Right atrium auricular region (tissue), 2 donors: ENCODE measurements around the gene ITGA3. TPM values are rescaled to one million over a fixed set of nuclear protein-coding genes. Genes with fewer than 3 reads are reported as not detected.

ENCODE experiments used
- DNase-seq: peaks from one replicate; pipeline ENCODE4 v3.0.0-alpha.2; 2019; ENCODE audit warnings: low spot score
- H3K27ac ChIP-seq, 2 donors: fragments of 200-600 bp; sonication (generic); 1 replicate in 1 of 2; 2 replicates in 1 of 2; pipeline ENCODE4 v1.5.1; 2016 to 2019
- H3K27me3 ChIP-seq, 2 donors: fragments of 200-600 bp; sonication (generic); one replicate each; pipeline versions ENCODE4 v1.5.1 to v1.6.0; 2017 to 2019
- H3K36me3 ChIP-seq: fragments of 200-600 bp; sonication (generic); one replicate; pipeline ENCODE4 v1.5.1; 2016
- H3K4me1 ChIP-seq, 2 donors: fragments of 200-600 bp; sonication (generic); one replicate each; pipeline versions ENCODE4 v1.5.1 to v1.6.0; 2017 to 2019
- H3K4me3 ChIP-seq, 2 donors: fragments of 200-600 bp; sonication (generic); 1 replicate in 1 of 2; 2 replicates in 1 of 2; pipeline ENCODE4 v1.5.1; 2017 to 2019; ENCODE audit warnings: mild to moderate bottlenecking in 1 of 2, moderate library complexity in 1 of 2
- H3K9me3 ChIP-seq, 2 donors: fragments of 200-600 bp; sonication (generic); one replicate each; pipeline ENCODE4 v1.5.1; 2019
- total RNA-seq, 2 donors: library from RNA; depleted of rRNA; stranded (reverse); fragments of >200 nt; gene quantifications; one replicate each; pipeline ENCODE4 v1.1.0, GENCODE V29; 2016
- TF ChIP-seq, protein P1 (sequence below), 2 donors: fragments of 200-600 bp; sonication (generic); IDR thresholded peaks; one replicate each; pipeline ENCODE4 v1.5.1; 2019; ENCODE audit warnings: antibody characterized with exemption in 2 of 2

The ITGA3 gene
- total RNA-seq, 2 donors from 2014 or later, result 29.5 to 61.8 TPM

DNA sequence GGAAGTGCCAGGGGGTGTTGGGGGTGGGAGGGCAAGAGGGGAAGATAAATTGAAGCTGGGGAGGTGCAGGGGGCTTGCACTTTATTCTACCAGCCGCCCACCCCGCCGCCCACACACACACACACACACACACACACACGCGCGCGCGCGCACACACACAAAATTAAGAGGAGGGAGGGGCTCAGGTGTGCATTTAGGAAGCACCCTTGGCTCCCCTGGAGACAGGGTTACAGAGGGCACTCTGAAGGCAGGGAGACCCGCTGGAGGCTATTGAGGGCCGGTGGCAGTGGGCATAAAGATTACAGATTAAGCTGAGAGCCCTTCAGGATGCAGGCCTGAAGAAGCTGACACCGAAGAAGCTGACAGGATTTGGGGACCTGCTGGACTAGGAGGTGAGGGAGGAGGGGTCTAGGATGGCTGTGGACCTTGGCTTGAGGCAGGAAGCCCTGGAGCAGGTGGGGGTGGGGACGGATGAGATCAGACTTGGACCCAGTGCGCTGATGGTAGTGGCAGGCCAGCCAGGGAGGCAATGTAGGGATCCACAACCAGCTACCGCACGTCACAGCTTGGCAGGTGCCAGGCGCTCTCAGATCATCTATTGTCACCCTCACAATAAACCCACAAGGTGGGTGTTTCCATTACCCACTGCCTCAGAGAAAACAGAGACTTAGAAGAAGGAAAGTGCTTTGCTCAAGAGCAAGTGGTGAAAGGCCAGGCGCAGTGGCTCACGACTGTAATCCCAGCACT is 74.8 kb downstream of the ITGA3 start:
- H3K9me3 ChIP-seq, result no peaks in the 10 kb centered on the region
- no peaks in the 10 kb centered on the region for H3K27me3 ChIP-seq
- H3K4me1 ChIP-seq, result peaks cover 0 to 60% of the 10 kb centered on the region in 2 donors
- H3K4me3 ChIP-seq, result peak overlapping the region in 1 of 2 donors; percentile 57
- DNase-seq, result no peak
- H3K36me3 ChIP-seq, result peaks cover 19% of the 10 kb centered on the region
- TF ChIP-seq, protein P1, sequence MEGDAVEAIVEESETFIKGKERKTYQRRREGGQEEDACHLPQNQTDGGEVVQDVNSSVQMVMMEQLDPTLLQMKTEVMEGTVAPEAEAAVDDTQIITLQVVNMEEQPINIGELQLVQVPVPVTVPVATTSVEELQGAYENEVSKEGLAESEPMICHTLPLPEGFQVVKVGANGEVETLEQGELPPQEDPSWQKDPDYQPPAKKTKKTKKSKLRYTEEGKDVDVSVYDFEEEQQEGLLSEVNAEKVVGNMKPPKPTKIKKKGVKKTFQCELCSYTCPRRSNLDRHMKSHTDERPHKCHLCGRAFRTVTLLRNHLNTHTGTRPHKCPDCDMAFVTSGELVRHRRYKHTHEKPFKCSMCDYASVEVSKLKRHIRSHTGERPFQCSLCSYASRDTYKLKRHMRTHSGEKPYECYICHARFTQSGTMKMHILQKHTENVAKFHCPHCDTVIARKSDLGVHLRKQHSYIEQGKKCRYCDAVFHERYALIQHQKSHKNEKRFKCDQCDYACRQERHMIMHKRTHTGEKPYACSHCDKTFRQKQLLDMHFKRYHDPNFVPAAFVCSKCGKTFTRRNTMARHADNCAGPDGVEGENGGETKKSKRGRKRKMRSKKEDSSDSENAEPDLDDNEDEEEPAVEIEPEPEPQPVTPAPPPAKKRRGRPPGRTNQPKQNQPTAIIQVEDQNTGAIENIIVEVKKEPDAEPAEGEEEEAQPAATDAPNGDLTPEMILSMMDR (IDR thresholded peaks at IDR 0.05), result no peak
- peak overlapping the region in 1 of 2 donors; percentile 46 for H3K27ac ChIP-seq

DNA sequence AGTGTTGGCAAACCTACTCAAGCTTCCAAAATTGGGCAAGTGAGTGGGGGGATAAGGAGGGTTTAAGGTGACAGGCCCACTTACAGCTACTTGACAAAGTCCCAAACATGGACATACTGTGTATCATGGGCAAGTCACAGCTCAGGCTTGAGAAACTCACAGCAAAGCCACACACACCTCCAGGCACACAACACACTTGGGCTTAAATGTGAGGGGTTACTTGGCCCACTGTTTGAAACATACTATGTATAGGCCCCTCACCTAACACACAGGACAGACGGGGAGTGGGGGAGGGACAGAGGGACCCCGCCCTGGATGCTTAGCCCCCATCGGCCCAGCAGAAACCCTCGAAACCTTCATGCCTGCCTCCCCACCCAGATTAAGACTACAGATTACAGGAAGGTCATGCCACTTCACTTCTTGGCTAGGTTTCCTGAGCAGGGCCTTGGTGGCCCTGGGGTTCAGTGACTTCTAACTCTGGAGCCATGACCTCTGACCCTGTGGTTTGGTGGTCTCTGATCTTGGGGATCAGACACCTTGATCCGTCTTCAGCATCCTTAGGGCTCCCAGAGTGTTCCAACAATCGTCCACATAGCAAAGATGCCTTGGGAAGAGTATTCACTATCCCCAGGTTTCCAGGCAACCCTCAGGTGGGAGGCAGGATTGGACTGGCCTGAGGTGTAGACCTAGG is 76.3 kb downstream of the ITGA3 start:
- Histone ChIP-seq H3K36me3 (peaks cover 34% of the 10 kb centered on the region), H3K9me3 (no peaks in the 10 kb centered on the region), H3K4me3 (no peak overlapping the region), H3K27ac (peak overlapping the region; percentile 77 to 88), H3K4me1 (peaks cover 0 to 60% of the 10 kb centered on the region in 2 donors), H3K27me3 (no peaks in the 10 kb centered on the region)
- TF ChIP-seq, protein P1 (IDR thresholded peaks at IDR 0.05), result no peak
- DNase-seq, result no peak

DNA sequence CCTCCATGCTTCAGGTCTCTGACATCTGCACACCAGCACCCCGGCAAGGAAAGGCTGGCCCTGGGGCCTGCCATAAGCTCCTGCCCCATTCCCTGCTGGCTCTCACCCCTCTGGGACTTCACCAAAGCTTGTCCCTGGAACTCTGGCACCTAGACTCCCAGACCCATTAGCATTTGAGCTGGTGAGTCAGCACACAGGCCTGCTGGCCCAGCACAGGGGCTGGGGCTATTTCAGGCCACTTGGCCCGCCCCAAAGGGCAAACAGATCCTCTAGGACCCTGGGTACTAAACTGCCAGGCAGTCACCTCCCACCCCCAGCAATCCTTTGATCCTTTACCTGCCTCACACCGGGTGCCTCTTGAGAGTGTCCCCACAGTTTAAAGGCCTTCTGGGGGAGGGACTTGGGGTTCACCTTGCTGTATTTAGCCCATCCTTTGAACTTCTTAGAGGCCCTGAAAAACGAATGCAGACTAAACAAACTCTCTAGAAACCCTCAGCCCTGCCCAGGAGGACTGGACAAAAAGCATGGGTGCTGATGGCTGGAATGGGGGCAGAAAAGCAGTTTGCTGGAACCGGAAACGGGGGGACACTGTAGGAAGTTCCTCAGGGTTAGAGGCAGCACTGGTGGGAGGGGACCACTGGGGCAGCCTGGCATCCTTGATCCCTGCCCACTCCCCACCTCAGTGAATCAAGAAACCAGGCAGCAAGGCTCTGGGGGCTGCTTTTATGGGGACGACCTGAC is 77.3 kb downstream of the ITGA3 start:
- DNase-seq, result no peak
- Histone ChIP-seq H3K27ac (peak overlapping the region; percentile 77 to 88), H3K9me3 (no peaks in the 10 kb centered on the region), H3K4me1 (peaks cover 0 to 58% of the 10 kb centered on the region in 2 donors), H3K27me3 (no peaks in the 10 kb centered on the region), H3K36me3 (peaks cover 44% of the 10 kb centered on the region), H3K4me3 (no peak overlapping the region)
- TF ChIP-seq, protein P1 (IDR thresholded peaks at IDR 0.05), result no peak

DNA sequence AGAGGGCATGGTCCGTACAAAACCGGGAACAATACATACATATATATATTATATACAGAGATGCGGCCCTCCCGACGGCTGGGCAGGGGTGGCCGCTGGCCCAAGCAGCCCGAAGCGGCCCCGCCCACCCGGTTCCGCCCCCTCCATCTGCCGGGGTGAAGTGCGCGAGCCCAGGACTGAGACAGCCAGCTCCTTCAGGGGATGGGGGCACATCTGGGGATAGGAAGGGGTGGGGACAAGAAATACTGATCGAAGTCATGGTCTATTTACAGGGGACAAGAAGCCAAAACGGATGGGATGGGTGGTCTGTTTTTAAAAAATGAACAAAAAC is 77.8 kb downstream of the ITGA3 start:
- Histone ChIP-seq H3K9me3 (no peaks in the 10 kb centered on the region), H3K27me3 (no peaks in the 10 kb centered on the region), H3K27ac (peak overlapping the region; percentile 77 to 88), H3K36me3 (peaks cover 49% of the 10 kb centered on the region), H3K4me3 (no peak overlapping the region), H3K4me1 (peaks cover 0 to 52% of the 10 kb centered on the region in 2 donors)
- TF ChIP-seq, protein P1 (IDR thresholded peaks at IDR 0.05), result no peak
- DNase-seq, result no peak

DNA sequence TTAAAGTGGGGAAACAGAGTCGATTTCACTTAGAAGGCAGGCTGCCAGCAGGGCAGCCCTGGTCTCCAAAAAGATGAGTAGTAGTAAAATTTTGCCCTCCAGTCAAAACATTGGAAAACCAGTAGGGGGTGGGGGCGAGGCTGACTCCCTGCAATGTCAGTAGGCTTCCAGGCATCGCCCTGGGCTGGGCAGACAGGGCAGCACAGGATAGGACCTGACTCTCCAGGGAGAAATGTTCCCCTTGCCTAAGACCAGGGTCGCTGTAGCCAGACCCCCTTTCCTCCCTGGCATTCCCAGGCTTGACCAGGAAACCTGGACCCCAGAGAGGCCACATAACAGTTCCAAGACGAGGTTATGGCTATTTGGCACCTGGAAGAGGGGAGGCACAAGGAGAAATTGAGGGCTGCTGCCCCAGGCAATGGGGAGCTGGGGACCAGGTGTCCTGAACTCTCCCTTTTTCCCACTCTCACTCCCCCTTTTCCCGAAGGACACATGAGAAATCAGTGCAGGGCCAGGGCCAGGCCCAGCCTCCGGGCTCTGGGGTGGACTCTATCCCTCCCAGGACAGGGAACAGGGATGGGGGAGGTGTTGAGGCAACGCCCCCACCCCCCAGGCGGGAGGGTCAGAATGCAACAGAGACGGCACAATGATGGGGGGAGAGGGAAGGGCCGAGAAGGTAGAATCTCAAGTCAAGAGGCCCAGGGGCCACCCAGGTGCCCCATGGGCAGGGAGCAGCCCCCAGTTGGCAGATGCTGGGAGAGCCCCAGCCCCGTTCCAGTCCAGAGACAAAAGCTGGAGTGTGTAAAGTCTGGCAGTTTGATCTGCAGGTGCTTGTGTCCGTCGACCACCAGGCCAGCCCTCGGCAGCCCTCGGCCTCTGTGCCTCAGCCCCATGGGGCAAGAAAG is 78.5 kb downstream of the ITGA3 start:
- no peak for DNase-seq
- Histone ChIP-seq H3K36me3 (peaks cover 56% of the 10 kb centered on the region), H3K4me1 (peaks cover 0 to 45% of the 10 kb centered on the region in 2 donors), H3K9me3 (no peaks in the 10 kb centered on the region), H3K27me3 (no peaks in the 10 kb centered on the region), H3K27ac (peak overlapping the region; percentile 77 to 88), H3K4me3 (no peak overlapping the region)
- TF ChIP-seq, protein P1 (IDR thresholded peaks at IDR 0.05), result peak in 1 of 2 donors; percentile 10
